Measurements from ENCODE around the gene NOD2. TPM values are rescaled to one million over a fixed set of nuclear protein-coding genes. Genes with fewer than 3 reads are reported as not detected.

Gene NOD2
- total RNA-seq, 4 donors from 2014 or later: 10.5 to 28.1 (median 21.6) TPM

- intact Hi-C loops (cut with DNase I): no loop called here
- Histone ChIP-seq H3K9me3 (peaks cover 0 to 23% (median 16%) of the 10 kb centered on the region in 3 donors), H3K27ac (no peak overlapping the region), H3K36me3 (peaks cover 0 to 29% (median 0%) of the 10 kb centered on the region in 3 donors), H3K4me3 (no peak overlapping the region), H3K4me1 (peaks cover 0 to 29% (median 6%) of the 10 kb centered on the region in 3 donors), H3K27me3 (peaks cover 0 to 5% (median 0%) of the 10 kb centered on the region in 4 donors)
- 73 to 77% methylated on average over 8 of the region's 9 CpGs for WGBS, 2 donors
- no peak for DNase-seq
- TF ChIP-seq CTCF (IDR thresholded peaks at IDR 0.05) (no peak), POLR2A (IDR thresholded peaks at IDR 0.05) (no peak)
Measured at GRCh38 chr16:50676684-50677225, 16.7 kb upstream of the NOD2 start.

- WGBS, 2 donors: 62 to 82% methylated on average over 3 to 6 of the region's 7 CpGs
- intact Hi-C loops (cut with DNase I): no loop called here
Measured at GRCh38 chr16:50677351-50677750, 16.1 kb upstream of the NOD2 start.

GRCh38 chr16:50678531-50678930, 14.9 kb upstream of the NOD2 start:
- 53 to 67% methylated on average over 3 of the region's 3 CpGs for WGBS, 2 donors

More at GRCh38 chr16:50677351-50677750, 16.1 kb upstream of the NOD2 start:
- peaks cover 0 to 29% (median 6%) of the 10 kb centered on the region in 3 donors for H3K4me1 ChIP-seq
- H3K27me3 ChIP-seq: peaks cover 0 to 5% (median 0%) of the 10 kb centered on the region in 4 donors
- no peak overlapping the region for H3K27ac ChIP-seq
- H3K4me3 ChIP-seq: no peak overlapping the region
- H3K9me3 ChIP-seq: peaks cover 0 to 17% (median 10%) of the 10 kb centered on the region in 3 donors
- no peak for DNase-seq
- TF ChIP-seq POLR2A (IDR thresholded peaks at IDR 0.05): no peak
- peak in 5 of 6 experiments; percentile 8 to 60 (median 38) for TF ChIP-seq CTCF (IDR thresholded peaks at IDR 0.05)
- H3K36me3 ChIP-seq: peaks cover 0 to 24% (median 0%) of the 10 kb centered on the region in 3 donors

GRCh38 chr16:50679266-50679665, 14.1 kb upstream of the NOD2 start:
- 50 to 81% methylated on average over 1 to 10 of the region's 14 CpGs for WGBS, 2 donors
- Histone ChIP-seq H3K9me3 (no peaks in the 10 kb centered on the region), H3K4me1 (peaks cover 0 to 28% (median 6%) of the 10 kb centered on the region in 3 donors), H3K36me3 (peaks cover 0 to 5% (median 0%) of the 10 kb centered on the region in 3 donors), H3K4me3 (peak overlapping the region in 1 of 4 donors; percentile 9), H3K27ac (no peak overlapping the region), H3K27me3 (no peaks in the 10 kb centered on the region)
- intact Hi-C loops (cut with DNase I): no loop called here
- DNase-seq: no peak
- TF ChIP-seq POLR2A (IDR thresholded peaks at IDR 0.05) (no peak), CTCF (IDR thresholded peaks at IDR 0.05) (no peak)

More at GRCh38 chr16:50678531-50678930, 14.9 kb upstream of the NOD2 start:
- Histone ChIP-seq H3K27ac (no peak overlapping the region), H3K9me3 (peaks cover 0 to 5% (median 0%) of the 10 kb centered on the region in 3 donors), H3K4me1 (peaks cover 0 to 29% (median 6%) of the 10 kb centered on the region in 3 donors), H3K4me3 (no peak overlapping the region), H3K27me3 (peaks cover 0 to 3% (median 0%) of the 10 kb centered on the region in 4 donors), H3K36me3 (peaks cover 0 to 12% (median 0%) of the 10 kb centered on the region in 3 donors)
- DNase-seq: no peak
- TF ChIP-seq POLR2A (IDR thresholded peaks at IDR 0.05) (no peak), CTCF (IDR thresholded peaks at IDR 0.05) (no peak)
- intact Hi-C loops (cut with DNase I): no loop called here

GRCh38 chr16:50679676-50680555, 13.5 kb upstream of the NOD2 start:
- DNase-seq: no peak
- no peaks in the 10 kb centered on the region for H3K9me3 ChIP-seq
- H3K27me3 ChIP-seq: no peaks in the 10 kb centered on the region
- peaks cover 2 to 28% (median 6%) of the 10 kb centered on the region in 3 donors for H3K4me1 ChIP-seq
- 75 to 77% methylated on average over 3 to 4 of the region's 6 CpGs for WGBS, 2 donors
- TF ChIP-seq CTCF (IDR thresholded peaks at IDR 0.05): no peak
- TF ChIP-seq POLR2A (IDR thresholded peaks at IDR 0.05): no peak
- H3K27ac ChIP-seq: peak overlapping the region in 1 of 4 donors; percentile 73
- no peaks in the 10 kb centered on the region for H3K36me3 ChIP-seq
- intact Hi-C loops (cut with DNase I): no loop called here
- peak overlapping the region in 2 of 4 donors; percentile 39 to 56 for H3K4me3 ChIP-seq
